Measurements from ENCODE around the gene ATP5ME.

Gene ATP5ME

GRCh38 chr4:658681-659667, 15.1 kb downstream of the ATP5ME start:
- Histone ChIP-seq H3K79me2 (ENCODE audit: insufficient read depth, low read length) (no peaks in the 10 kb centered on the region), H4K20me1 (ENCODE audit: low read depth, low read length) (no peaks in the 10 kb centered on the region), H2AFZ (ENCODE audit: low read depth, low read length, severe bottlenecking) (no peak overlapping the region), H3K9ac (ENCODE audit: low read length) (no peak overlapping the region), H3K4me2 (ENCODE audit: low read depth, low read length, poor library complexity, severe bottlenecking) (no peak overlapping the region), H3K27ac (ENCODE audit: low read depth, low read length) (no peak overlapping the region), H3K36me3 (ENCODE audit: low read length) (no peaks in the 10 kb centered on the region), H3K9me2 (replicated peaks; ENCODE audit: insufficient read depth, low read length) (no peaks in the 10 kb centered on the region), H3K27me3 (ENCODE audit: low read length) (no peaks in the 10 kb centered on the region), H3K4me3 (ENCODE audit: insufficient read depth, low read length, poor library complexity, severe bottlenecking) (no peak overlapping the region), H3K9me3 (ENCODE audit: insufficient read depth, low read length) (no peaks in the 10 kb centered on the region), H3F3A (ENCODE audit: insufficient read depth) (no peaks in the 10 kb centered on the region)
- TF ChIP-seq EZH2phosphoT487 (conservative IDR thresholded peaks at IDR 0.05; ENCODE audit: low read length) (no peak), CTCF (IDR thresholded peaks at IDR 0.05; ENCODE audit: insufficient read depth, low read length, poor library complexity, severe bottlenecking) (no peak)

GRCh38 chr4:657834-658667, 16.0 kb downstream of the ATP5ME start:
- TF ChIP-seq CTCF (IDR thresholded peaks at IDR 0.05; ENCODE audit: insufficient read depth, low read length, poor library complexity, severe bottlenecking) (no peak), EZH2phosphoT487 (conservative IDR thresholded peaks at IDR 0.05; ENCODE audit: low read length) (no peak)
- no peaks in the 10 kb centered on the region for H3K36me3 ChIP-seq (ENCODE audit: low read length)
- H3F3A ChIP-seq (ENCODE audit: insufficient read depth), result no peaks in the 10 kb centered on the region
- H3K4me3 ChIP-seq (ENCODE audit: insufficient read depth, low read length, poor library complexity, severe bottlenecking), result no peak overlapping the region
- H4K20me1 ChIP-seq (ENCODE audit: low read depth, low read length), result no peaks in the 10 kb centered on the region
- H3K79me2 ChIP-seq (ENCODE audit: insufficient read depth, low read length), result no peaks in the 10 kb centered on the region
- no peak overlapping the region for H3K9ac ChIP-seq (ENCODE audit: low read length)
- H3K4me2 ChIP-seq (ENCODE audit: low read depth, low read length, poor library complexity, severe bottlenecking), result no peak overlapping the region
- H3K27me3 ChIP-seq (ENCODE audit: low read length), result no peaks in the 10 kb centered on the region
- no peak overlapping the region for H3K27ac ChIP-seq (ENCODE audit: low read depth, low read length)
- H3K9me3 ChIP-seq (ENCODE audit: insufficient read depth, low read length), result no peaks in the 10 kb centered on the region
- H3K9me2 ChIP-seq (replicated peaks; ENCODE audit: insufficient read depth, low read length), result no peaks in the 10 kb centered on the region
- H2AFZ ChIP-seq (ENCODE audit: low read depth, low read length, severe bottlenecking), result no peak overlapping the region

DNA sequence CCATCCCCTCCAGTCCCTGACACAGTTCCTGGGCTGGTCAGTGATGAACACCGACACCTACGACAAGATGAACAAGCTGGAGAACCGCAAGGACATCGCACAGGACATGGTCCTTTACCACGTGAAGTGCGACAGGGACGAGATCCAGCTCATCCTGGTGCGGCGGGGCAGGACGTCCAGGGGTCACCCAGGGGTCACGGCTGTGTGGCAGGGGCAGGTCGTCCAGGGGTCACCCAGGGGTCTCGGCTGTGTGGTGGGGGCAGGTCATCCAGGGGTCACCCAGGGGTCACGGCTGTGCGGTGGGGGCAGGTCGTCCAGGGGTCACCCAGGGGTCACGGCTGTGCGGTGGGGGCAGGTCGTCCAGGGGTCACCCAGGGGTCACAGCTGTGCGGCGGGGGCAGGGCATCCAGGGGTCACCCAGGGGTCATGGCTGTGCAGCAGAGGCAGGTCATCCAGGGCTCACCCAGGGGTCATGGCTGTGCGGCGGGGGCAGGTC, 16.7 kb downstream of the ATP5ME start:
- H3K4me2 ChIP-seq (ENCODE audit: low read depth, low read length, poor library complexity, severe bottlenecking), result no peak overlapping the region
- no peak overlapping the region for H3K9ac ChIP-seq (ENCODE audit: low read length)

More for the DNA sequence above, 16.7 kb downstream of the ATP5ME start:
- H2AFZ ChIP-seq (ENCODE audit: low read depth, low read length, severe bottlenecking), result no peak overlapping the region
- no peaks in the 10 kb centered on the region for H3K9me3 ChIP-seq (ENCODE audit: insufficient read depth, low read length)
- no peaks in the 10 kb centered on the region for H3F3A ChIP-seq (ENCODE audit: insufficient read depth)
- no peaks in the 10 kb centered on the region for H3K79me2 ChIP-seq (ENCODE audit: insufficient read depth, low read length)
- no peaks in the 10 kb centered on the region for H3K36me3 ChIP-seq (ENCODE audit: low read length)
- H3K27me3 ChIP-seq (ENCODE audit: low read length), result no peaks in the 10 kb centered on the region
- H3K9me2 ChIP-seq (replicated peaks; ENCODE audit: insufficient read depth, low read length), result no peaks in the 10 kb centered on the region
- no peaks in the 10 kb centered on the region for H4K20me1 ChIP-seq (ENCODE audit: low read depth, low read length)
- no peak overlapping the region for H3K4me3 ChIP-seq (ENCODE audit: insufficient read depth, low read length, poor library complexity, severe bottlenecking)
- TF ChIP-seq EZH2phosphoT487 (conservative IDR thresholded peaks at IDR 0.05; ENCODE audit: low read length) (no peak), CTCF (IDR thresholded peaks at IDR 0.05; ENCODE audit: insufficient read depth, low read length, poor library complexity, severe bottlenecking) (no peak)
- H3K27ac ChIP-seq (ENCODE audit: low read depth, low read length), result no peak overlapping the region

All from SU-DHL-6 (cell line).